HUES64 (cell line): Measurements from ENCODE around the gene TMEM126B.
"Not testable (repeated sequence)": the region's sequence is repeated elsewhere in the genome, so short reads cannot be mapped to it uniquely, and the experiment has no call there.

Experiments
- H3K27ac ChIP-seq: 2 replicates; pipeline ENCODE4 v1.7.0; 2013; ENCODE audit warnings: low read depth, low read length, inconsistent platforms
- H3K27me3 ChIP-seq: 2 replicates; pipeline ENCODE4 v1.6.1; 2013; ENCODE audit warnings: mild to moderate bottlenecking, low read length; ENCODE audit not compliant: insufficient read depth
- H3K36me3 ChIP-seq: 2 replicates; pipeline ENCODE4 v1.6.1; 2013; ENCODE audit warnings: mild to moderate bottlenecking, low read length; ENCODE audit not compliant: insufficient read depth
- H3K4me1 ChIP-seq: 2 replicates; pipeline ENCODE4 v1.6.1; 2013; ENCODE audit warnings: mild to moderate bottlenecking, low read length, moderate library complexity; ENCODE audit not compliant: insufficient read depth
- H3K4me3 ChIP-seq: 2 replicates; pipeline ENCODE4 v1.5.1; 2013; ENCODE audit warnings: mild to moderate bottlenecking, low read length, moderate library complexity
- H3K9ac ChIP-seq: 2 replicates; pipeline ENCODE4 v1.6.1; 2013; ENCODE audit warnings: mild to moderate bottlenecking, low read depth, low read length
- H3K9me3 ChIP-seq: 2 replicates; pipeline ENCODE4 v1.6.1; 2013; ENCODE audit warnings: low read depth, low read length; ENCODE audit not compliant: insufficient read depth
- WGBS: fragments of 150-250, 120-280 bp; methylation state at CpG from one replicate; pipeline ENCODE4 v1.1.7; 2013; ENCODE audit warnings: missing lambda C conversion rate; 5-methylcytosine and 5-hydroxymethylcytosine counted together

The TMEM126B gene

GRCh38 chr11:85651118-85651517, 22.7 kb downstream of the TMEM126B start:
- peaks cover 5% of the 10 kb centered on the region; the same call in 1 of the 2 replicates for H3K4me1 ChIP-seq
- no peak overlapping the region for H3K27ac ChIP-seq
- no peak overlapping the region for H3K4me3 ChIP-seq
- no peaks in the 10 kb centered on the region for H3K27me3 ChIP-seq
- no peaks in the 10 kb centered on the region for H3K9me3 ChIP-seq
- 81% methylated on average over 1 of the region's 1 CpG for WGBS
- H3K36me3 ChIP-seq = peaks cover 28% of the 10 kb centered on the region
- no peak overlapping the region for H3K9ac ChIP-seq

DNA sequence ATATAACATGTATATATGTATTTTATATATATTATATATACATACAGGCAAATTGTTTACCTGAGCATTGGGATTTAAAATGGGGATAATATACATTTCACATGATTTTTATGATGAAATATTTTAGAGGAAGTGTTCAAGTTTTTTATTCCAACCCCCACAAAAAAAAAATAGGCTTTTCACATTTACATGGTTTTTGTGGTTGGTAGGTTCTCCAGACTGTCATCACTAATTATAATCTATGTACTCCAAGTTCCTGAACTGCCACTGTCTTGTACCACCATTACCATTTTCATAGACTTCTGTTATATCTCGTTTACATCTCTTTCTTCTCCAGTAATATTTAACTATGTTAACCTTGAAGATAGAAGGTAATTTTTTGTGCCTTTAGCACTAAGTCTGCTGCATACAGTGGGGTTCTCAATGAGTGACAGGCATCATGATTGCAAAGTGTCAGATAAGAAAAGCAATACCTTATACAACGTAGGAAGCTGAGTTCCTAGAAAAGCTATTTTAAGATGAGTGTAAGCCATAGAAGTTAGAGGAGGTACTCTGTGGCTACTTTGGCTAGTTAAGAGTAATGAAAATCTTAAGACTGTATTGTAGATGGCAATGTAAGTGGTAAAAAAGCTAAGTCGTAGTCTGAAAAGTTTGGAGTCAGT, 24.5 kb downstream of the TMEM126B start:
- Histone ChIP-seq H3K27ac (no peak overlapping the region), H3K9me3 (no peaks in the 10 kb centered on the region), H3K4me1 (peaks cover 5% of the 10 kb centered on the region; the same call in 1 of the 2 replicates), H3K27me3 (no peaks in the 10 kb centered on the region), H3K9ac (no peak overlapping the region), H3K36me3 (peaks cover 46% of the 10 kb centered on the region), H3K4me3 (no peak overlapping the region)
- over 99% methylated on average over 2 of the region's 3 CpGs for WGBS

- H3K9ac ChIP-seq, H3K4me3 ChIP-seq, H3K27ac ChIP-seq, H3K27me3 ChIP-seq, H3K4me1 ChIP-seq, H3K9me3 ChIP-seq: not testable (repeated sequence)
- 98% methylated on average over 3 of the region's 4 CpGs for WGBS
- peaks cover 61% of the 10 kb centered on the region for H3K36me3 ChIP-seq
Observed at GRCh38 chr11:85654343-85654742, 25.9 kb downstream of the TMEM126B start.

DNA sequence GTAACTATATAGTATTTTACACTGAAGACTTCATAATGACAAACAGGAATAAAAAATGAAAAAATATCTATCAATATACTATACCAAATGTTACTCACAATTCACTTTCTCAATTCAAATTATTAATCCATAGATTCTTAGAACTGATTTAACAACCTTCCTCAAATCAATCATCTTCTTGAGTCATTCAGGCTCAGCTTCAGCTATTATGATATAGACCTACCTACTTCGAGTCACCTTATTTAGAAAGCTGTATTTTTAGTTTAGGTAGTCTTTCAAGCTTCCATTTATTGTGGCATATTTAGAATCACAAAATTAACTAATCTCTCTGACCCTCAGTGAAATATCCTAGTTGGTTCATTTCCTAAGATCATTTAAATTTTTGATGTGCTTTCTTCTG, 28.4 kb downstream of the TMEM126B start:
- no peak overlapping the region for H3K27ac ChIP-seq
- peaks cover 83% of the 10 kb centered on the region for H3K36me3 ChIP-seq
- no peaks in the 10 kb centered on the region for H3K27me3 ChIP-seq
- H3K9me3 ChIP-seq = no peaks in the 10 kb centered on the region
- no peak overlapping the region for H3K9ac ChIP-seq
- peaks cover 17% of the 10 kb centered on the region; the same call in 1 of the 2 replicates for H3K4me1 ChIP-seq
- H3K4me3 ChIP-seq = no peak overlapping the region
- 100% methylated on average over 1 of the region's 1 CpG for WGBS

DNA sequence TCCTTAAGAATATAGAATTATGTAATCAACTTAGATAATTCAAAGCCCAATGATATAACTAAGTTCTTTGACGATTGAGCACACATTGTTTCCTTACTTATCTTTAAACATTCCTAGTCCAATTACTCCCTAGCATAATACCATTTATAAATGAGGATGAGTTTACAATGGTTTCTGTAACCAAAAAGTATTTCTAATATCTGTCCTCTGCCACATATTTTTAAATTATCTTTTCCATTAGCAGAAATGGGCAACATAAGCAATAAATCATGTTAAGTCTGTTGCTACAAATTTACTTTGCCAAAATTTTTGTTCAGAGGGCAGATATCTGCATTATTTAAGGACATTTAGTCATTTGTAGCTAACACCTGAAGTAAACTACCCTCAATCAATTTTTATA, 29.8 kb downstream of the TMEM126B start:
- Histone ChIP-seq H3K36me3 (peaks cover 93% of the 10 kb centered on the region), H3K27me3 (no peaks in the 10 kb centered on the region), H3K9ac (no peak overlapping the region), H3K4me3 (no peak overlapping the region), H3K4me1 (peaks cover 21% of the 10 kb centered on the region; the same call in 1 of the 2 replicates), H3K27ac (no peak overlapping the region), H3K9me3 (no peaks in the 10 kb centered on the region)
- 100% methylated on average over 1 of the region's 1 CpG for WGBS

DNA sequence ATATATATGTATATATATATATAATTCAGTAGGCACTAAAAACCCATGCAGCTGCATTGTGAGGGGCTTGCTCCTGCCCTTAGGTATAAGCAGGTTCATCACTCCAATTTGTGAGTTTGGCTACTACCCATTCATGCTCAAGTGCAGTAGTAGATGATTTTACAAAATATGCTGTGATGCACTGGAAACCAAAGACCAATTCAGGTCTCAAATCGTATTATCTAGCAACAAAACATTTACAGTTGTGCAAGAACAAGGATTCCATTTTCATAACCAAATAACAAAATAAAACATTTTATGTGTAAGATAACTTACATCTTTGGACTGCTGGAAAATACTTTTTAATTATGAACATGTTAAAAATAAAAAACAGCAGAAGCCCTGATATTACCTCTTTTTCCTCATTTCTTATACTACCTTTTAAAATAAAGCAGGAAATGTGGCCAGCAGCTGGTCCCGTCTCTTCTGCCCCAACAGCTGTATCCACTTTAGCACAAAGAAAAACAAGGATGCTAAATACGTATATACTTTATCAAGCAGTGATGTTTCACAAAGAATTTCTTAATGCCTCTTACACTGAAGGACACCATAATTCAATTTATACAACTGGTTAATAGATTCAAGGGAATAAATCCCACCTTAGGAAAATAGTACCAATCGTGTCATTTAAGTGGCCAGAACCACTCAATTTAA, 33.7 kb downstream of the TMEM126B start:
- Histone ChIP-seq H3K9me3 (no peaks in the 10 kb centered on the region), H3K27ac (no peak overlapping the region), H3K4me3 (peak overlapping the region; percentile 96), H3K9ac (peak overlapping the region; percentile 23; the same call in 1 of the 2 replicates), H3K36me3 (peaks cover 61% of the 10 kb centered on the region), H3K4me1 (peaks cover 21% of the 10 kb centered on the region; the same call in 1 of the 2 replicates), H3K27me3 (no peaks in the 10 kb centered on the region)
- WGBS = 25% methylated on average over 4 of the region's 4 CpGs

DNA sequence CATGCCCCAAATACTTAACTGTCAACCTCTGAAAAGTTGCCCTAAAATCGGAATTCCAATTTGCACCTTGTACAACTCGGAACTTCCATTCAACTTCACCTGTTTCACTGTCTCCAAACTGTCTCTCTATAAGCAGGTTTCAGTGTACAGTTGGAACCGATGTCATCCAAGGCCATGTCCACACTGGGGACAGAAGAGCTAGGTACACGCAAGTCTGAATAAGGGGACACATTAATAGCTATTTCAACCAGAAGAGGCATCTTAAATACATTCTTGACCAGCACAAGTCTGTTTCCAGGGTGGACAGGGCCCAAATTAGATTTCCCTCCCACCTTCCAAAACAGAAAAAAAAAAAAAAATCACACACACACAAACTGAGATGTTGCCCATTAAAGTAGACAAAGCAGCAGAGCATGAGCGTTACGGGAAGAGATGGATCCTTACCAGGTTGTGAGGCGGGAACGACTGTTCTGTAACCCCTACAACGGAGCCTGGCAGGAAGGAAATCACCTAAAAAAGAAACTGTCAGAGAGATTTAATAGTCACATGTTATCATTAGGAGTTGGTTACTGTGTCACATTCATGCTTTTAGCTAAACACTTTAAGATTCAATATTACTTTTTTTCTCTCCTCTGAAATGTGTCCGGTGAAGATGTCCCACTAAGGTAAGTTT, 34.8 kb downstream of the TMEM126B start:
- WGBS = 3% methylated on average over 9 of the region's 10 CpGs
- Histone ChIP-seq H3K27ac (no peak overlapping the region), H3K4me1 (peaks cover 21% of the 10 kb centered on the region; the same call in 1 of the 2 replicates), H3K27me3 (no peaks in the 10 kb centered on the region), H3K9ac (peak overlapping the region; percentile 99), H3K9me3 (no peaks in the 10 kb centered on the region), H3K4me3 (peak overlapping the region; percentile 96), H3K36me3 (peaks cover 50% of the 10 kb centered on the region)

DNA sequence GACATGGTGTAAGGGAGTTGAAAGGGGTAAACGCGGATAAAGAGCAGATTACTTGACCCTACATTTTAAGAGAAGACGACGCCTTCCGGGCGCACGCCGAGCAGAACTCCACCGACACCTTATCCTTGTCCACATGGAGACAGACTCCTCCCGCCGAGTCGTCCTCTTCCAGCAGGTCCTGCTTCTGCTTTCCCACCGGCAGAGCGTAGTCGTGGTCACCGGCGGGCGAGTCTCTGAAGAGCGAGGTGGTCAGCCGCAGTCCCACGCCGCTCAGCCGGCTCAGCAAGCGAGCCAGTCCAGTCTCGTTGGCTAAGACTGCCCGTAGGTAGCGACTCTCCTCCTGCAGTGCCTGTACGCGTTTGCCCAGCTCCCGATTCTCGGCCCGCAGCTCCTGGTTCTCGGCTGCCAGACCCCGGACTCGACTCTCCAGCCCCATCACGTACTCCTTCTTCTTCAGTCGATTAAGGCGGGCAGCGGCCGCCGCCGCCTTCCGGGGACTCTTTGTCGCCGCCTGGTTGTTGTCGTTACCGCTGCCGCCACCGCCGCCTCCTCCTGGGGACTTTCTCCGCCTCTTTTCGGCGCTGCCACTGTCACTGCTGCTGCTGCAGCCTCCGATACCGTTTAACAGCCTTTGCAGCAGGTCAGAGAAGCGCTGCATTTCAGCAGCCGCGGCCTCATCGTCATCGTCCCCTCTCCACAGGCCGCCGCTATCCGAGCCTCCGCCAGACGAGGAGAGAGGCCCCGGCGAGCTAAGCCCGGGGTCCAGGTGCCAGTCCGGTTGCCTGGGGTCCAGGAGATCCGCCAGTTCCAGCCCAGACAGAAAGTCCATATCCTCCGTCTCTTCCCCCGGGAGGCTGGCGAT, 35.6 kb downstream of the TMEM126B start:
- H3K4me3 ChIP-seq = peak overlapping the region; percentile 96
- peak overlapping the region; percentile 99 for H3K9ac ChIP-seq
- H3K4me1 ChIP-seq = peaks cover 21% of the 10 kb centered on the region; the same call in 1 of the 2 replicates
- H3K36me3 ChIP-seq = peaks cover 42% of the 10 kb centered on the region
- under 1% methylated on average over 73 of the region's 73 CpGs for WGBS
- H3K9me3 ChIP-seq = no peaks in the 10 kb centered on the region
- no peaks in the 10 kb centered on the region for H3K27me3 ChIP-seq
- peak overlapping the region; percentile 98 for H3K27ac ChIP-seq

DNA sequence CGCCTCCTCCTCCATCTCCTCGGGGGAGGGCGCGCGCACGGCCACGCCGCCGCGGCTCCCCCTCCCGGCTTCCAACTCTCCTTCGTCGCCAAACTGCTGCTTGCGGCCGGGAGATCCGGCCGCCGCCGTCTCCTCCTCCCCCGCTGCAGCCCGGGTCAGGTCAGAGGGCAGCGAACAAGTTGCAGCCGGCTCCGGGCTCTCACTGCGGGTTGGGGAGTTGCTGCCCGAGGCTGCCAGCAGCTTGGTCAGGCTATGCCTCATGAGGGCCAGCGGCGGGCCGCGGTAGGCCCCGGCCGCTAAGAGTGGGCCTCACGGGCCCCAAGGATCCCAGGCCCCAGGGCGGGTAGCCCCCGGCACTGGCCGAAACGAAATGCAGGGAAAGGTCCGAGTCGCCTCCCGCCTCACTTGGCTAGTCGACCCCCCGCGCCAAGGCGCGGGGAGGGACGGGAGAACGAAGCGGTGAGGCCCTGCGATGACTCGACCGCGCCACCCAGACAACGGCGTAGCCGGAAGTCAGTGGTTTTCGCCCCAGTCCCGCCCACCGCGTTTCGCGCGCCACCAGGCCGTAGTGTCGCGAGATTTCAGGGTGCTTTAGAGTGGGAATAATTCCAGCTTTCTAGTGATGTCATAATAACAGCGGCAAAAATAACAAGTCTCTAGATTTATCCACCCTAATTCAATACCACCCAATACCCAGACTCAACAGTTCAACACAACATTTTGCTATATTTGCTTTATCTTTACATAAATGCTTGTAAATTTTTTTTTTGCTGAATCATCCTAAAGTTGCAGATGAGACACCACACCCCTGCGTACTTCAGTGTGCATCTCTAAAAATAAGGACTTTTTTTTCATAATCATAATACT, 36.5 kb downstream of the TMEM126B start, which contains the start of gene CREBZF:
Gene CREBZF, minus strand, starts transcription at position 515 of the 867 bp plus-strand sequence. Its CDS starts 254 bp downstream, at position 261.
- H3K4me1 ChIP-seq = peaks cover 21% of the 10 kb centered on the region; the same call in 1 of the 2 replicates
- peak within 1 kb of the TSS; percentile 98 for H3K27ac ChIP-seq
- no peaks in the 10 kb centered on the region for H3K27me3 ChIP-seq
- H3K9me3 ChIP-seq = no peaks in the 10 kb centered on the region
- peak within 1 kb of the TSS; percentile 96 for H3K4me3 ChIP-seq
- WGBS = 1% methylated on average over 67 of the region's 67 CpGs
- H3K36me3 ChIP-seq = peaks cover 34% of the 10 kb centered on the region
- peak within 1 kb of the TSS; percentile 99 for H3K9ac ChIP-seq

DNA sequence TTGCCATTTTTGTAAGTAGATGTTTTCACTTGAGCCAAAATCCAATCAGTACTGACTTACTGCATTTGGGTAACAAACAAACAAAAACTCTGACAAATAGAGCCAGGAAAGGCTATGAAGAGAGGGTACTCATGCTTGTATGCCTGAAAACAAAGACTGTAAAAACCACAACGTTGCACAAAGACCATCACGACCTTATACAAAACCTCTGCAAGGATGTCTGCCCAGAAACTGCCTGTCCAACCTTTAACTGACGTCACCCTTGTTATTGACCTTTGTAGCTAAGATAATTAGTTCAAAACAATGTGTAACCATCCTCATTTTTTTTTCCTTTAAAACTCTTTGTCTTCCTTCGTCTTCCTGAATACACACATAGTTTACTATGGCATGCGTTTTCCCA, 37.3 kb downstream of the TMEM126B start:
- peaks cover 25% of the 10 kb centered on the region for H3K36me3 ChIP-seq
- H3K4me3 ChIP-seq = no peak overlapping the region
- no peaks in the 10 kb centered on the region for H3K9me3 ChIP-seq
- 91% methylated on average over 5 of the region's 5 CpGs for WGBS
- H3K27me3 ChIP-seq = no peaks in the 10 kb centered on the region
- peaks cover 13% of the 10 kb centered on the region; the same call in 1 of the 2 replicates for H3K4me1 ChIP-seq
- H3K27ac ChIP-seq = no peak overlapping the region
- H3K9ac ChIP-seq = peak overlapping the region; percentile 99
